GM06990 (cell line): Measurements from ENCODE around the gene SLIT2.

Experiments used
- DNase-seq: peaks from one replicate; pipeline ENCODE4 v3.0.0-alpha.2; 2011; ENCODE audit not compliant: insufficient read length; ENCODE audit errors: extremely low read depth
- H3K27me3 ChIP-seq: replicated peaks from 2 replicates; pipeline ENCODE4 v1.6.0; 2011; ENCODE audit warnings: low read length; ENCODE audit not compliant: control insufficient read depth, insufficient read depth
- H3K36me3 ChIP-seq: 2 replicates; pipeline ENCODE4 v1.5.1; 2011; ENCODE audit warnings: low read length; ENCODE audit not compliant: control insufficient read depth, insufficient read depth
- H3K4me3 ChIP-seq: replicated peaks from 2 replicates; pipeline ENCODE4 v1.5.1; 2011; ENCODE audit warnings: low read depth, mild to moderate bottlenecking, control low read depth, low read length
- TF ChIP-seq, protein P1 (sequence below): IDR thresholded peaks from 2 replicates; pipeline ENCODE4 v1.5.1; 2011; ENCODE audit warnings: low read length, control low read depth, mild to moderate bottlenecking, inconsistent platforms; ENCODE audit not compliant: insufficient read depth, poor library complexity, severe bottlenecking

The SLIT2 gene

DNA sequence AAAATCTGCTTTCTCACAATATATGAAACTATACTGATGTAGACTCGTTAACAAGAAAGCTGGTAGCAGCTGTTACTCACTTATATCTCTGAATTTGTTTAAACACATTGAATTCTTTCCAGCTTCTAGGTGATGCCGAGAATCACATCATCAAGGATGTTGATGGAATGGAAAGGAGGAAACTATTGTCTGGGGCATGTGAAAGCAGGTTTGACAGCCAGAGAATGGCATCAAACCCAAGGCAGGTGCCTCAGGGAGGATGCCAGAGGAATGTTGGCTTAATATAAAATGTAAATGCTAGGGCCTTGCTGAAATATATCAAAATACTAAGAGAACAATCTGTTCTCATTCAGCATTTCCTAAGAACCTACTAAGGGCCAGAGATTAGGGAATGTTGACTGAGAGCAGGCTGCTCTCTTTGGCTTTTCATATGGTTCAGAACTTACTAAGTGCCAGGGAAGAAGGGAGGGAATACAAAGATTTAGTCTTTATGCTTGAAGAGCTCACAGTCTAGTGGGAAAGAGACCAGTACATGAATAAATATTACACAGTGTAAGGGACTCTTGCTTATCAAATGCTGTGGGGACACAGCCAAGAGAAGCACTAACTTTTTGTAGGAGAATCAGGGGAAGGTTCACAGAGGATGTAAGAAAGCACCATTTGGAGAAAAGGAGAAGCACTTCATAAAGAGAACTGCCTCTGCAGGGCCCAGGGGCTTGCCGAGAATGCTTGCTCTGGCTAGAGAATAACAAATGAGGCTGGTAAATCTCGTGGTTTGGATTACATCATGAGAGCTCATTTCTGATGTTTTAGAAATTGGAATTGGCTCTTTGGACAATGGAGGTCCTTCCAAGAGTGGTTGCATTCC lies 14.7 kb downstream of the SLIT2 start:
- Histone ChIP-seq H3K4me3 (no peak overlapping the region), H3K27me3 (no peaks in the 10 kb centered on the region), H3K36me3 (no peaks in the 10 kb centered on the region)
- TF ChIP-seq, protein P1, sequence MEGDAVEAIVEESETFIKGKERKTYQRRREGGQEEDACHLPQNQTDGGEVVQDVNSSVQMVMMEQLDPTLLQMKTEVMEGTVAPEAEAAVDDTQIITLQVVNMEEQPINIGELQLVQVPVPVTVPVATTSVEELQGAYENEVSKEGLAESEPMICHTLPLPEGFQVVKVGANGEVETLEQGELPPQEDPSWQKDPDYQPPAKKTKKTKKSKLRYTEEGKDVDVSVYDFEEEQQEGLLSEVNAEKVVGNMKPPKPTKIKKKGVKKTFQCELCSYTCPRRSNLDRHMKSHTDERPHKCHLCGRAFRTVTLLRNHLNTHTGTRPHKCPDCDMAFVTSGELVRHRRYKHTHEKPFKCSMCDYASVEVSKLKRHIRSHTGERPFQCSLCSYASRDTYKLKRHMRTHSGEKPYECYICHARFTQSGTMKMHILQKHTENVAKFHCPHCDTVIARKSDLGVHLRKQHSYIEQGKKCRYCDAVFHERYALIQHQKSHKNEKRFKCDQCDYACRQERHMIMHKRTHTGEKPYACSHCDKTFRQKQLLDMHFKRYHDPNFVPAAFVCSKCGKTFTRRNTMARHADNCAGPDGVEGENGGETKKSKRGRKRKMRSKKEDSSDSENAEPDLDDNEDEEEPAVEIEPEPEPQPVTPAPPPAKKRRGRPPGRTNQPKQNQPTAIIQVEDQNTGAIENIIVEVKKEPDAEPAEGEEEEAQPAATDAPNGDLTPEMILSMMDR = no peak
- DNase-seq = no peak

DNA sequence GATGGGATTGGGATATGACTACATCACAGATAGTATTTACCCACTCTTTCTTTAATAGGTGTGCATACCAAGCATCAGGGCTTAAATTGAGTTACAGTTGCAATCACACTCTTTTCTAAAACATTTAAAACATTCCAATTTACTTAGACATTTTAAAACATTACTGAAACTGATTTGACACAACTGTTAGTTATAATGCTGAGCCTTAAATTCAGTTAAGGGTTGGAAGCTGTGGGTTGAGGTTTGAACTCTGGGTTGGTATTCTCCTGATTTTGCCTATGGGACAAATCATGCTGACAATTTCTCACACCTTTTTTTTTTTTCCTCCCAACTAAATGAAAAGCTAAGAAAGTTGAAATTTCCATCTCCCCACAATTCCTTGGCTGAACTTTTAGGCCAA lies 16.3 kb downstream of the SLIT2 start:
- no peak overlapping the region for H3K4me3 ChIP-seq
- no peaks in the 10 kb centered on the region for H3K27me3 ChIP-seq
- no peak for DNase-seq
- TF ChIP-seq, protein P1 = no peak
- no peaks in the 10 kb centered on the region for H3K36me3 ChIP-seq

DNA sequence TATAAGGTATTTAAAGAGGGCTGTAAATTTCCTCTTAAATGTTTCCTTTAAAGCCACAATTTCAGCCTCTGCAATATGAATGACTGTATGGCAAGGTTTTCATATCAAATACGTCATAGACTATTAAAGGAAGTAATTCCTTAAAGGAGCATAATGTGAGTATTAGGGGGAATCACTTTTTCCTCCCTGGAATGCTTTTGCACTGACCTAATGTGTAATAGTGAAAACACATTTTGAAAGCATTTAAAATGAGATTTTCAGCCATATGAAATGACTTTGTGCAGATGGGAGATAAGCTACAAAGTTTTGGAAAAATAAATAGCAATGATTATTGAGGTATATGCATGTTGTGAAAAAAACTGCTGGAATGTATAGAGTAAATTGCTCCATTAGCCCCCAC lies 17.6 kb downstream of the SLIT2 start:
- Histone ChIP-seq H3K27me3 (no peaks in the 10 kb centered on the region), H3K36me3 (no peaks in the 10 kb centered on the region), H3K4me3 (no peak overlapping the region)
- TF ChIP-seq, protein P1 = no peak
- no peak for DNase-seq

DNA sequence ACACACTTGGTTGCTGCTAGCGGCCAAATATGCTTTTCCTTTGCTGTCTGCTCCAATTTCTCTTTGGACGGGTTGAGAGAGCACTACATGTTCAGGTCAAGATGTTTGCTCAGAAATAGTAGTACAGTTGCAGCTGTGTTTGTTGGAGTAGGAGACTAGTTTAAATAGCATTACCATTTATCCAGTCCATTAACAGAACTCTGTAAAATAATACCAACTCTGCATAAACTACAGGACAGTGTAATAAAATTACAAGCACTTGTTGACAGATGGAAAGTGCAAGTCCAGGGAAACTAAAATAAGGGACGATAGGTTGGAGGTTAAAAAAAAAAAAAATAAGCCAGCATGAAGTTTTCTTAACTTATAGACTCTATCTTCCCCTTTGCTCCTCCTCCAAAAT lies 20.2 kb downstream of the SLIT2 start:
- no peak for DNase-seq
- H3K36me3 ChIP-seq = no peaks in the 10 kb centered on the region
- no peak overlapping the region for H3K4me3 ChIP-seq
- no peaks in the 10 kb centered on the region for H3K27me3 ChIP-seq
- TF ChIP-seq, protein P1 = no peak

DNA sequence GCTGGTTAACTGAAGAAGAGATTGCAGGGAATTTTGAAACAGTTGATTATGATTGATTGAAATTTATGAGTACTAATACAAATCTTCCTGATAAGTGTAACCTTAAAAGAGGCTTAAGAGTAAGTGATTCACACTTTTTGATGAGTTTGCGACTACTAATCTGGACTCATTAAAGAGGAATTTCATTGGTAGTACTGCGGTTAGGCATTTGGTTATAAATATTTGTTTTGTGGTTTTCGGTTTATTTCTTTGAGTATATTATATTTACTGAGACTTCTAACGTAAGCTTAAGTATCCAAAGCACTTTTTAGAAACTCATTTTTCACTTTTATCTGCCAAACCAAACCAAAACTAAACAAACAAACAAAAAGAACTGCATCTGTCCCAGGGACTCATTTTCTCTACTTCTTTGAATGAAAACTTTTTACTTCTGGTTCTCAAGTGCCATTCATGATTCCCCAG lies 20.7 kb downstream of the SLIT2 start:
- TF ChIP-seq, protein P1 = no peak
- H3K4me3 ChIP-seq = no peak overlapping the region
- no peaks in the 10 kb centered on the region for H3K27me3 ChIP-seq
- H3K36me3 ChIP-seq = no peaks in the 10 kb centered on the region
- no peak for DNase-seq
